ENCODE data around the gene CRISPLD2.

The CRISPLD2 gene

GRCh38 chr16:84888450-84888849, 68.7 kb downstream of the CRISPLD2 start:
- no peak overlapping the region for H3K4me3 ChIP-seq (replicated peaks; ENCODE audit: low read depth, low read length)
- DNase-seq (ENCODE audit: extremely low read depth, low read depth): no peak
- TF ChIP-seq, protein P1, sequence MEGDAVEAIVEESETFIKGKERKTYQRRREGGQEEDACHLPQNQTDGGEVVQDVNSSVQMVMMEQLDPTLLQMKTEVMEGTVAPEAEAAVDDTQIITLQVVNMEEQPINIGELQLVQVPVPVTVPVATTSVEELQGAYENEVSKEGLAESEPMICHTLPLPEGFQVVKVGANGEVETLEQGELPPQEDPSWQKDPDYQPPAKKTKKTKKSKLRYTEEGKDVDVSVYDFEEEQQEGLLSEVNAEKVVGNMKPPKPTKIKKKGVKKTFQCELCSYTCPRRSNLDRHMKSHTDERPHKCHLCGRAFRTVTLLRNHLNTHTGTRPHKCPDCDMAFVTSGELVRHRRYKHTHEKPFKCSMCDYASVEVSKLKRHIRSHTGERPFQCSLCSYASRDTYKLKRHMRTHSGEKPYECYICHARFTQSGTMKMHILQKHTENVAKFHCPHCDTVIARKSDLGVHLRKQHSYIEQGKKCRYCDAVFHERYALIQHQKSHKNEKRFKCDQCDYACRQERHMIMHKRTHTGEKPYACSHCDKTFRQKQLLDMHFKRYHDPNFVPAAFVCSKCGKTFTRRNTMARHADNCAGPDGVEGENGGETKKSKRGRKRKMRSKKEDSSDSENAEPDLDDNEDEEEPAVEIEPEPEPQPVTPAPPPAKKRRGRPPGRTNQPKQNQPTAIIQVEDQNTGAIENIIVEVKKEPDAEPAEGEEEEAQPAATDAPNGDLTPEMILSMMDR (IDR thresholded peaks at IDR 0.05; ENCODE audit: low read depth, low read length, missing control alignments): no peak

DNA sequence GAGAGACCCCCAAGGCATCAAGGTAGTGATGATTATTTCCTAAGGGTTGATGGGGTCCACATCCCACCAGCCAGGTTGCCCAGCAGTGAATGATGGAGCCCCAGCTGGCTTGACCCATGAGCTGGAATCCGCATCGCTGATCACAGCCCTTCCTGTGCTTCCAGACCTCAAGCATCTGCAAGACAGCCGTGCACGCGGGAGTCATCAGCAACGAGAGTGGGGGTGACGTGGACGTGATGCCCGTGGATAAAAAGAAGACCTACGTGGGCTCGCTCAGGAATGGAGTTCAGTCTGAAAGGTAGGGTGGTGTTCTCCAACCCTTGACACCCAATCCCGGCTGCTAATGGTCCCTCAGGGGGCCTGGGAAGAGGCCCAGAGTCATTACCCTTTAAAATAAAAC, 69.3 kb downstream of the CRISPLD2 start:
- no peak overlapping the region for H3K4me3 ChIP-seq (replicated peaks; ENCODE audit: low read depth, low read length)
- DNase-seq (ENCODE audit: extremely low read depth, low read depth): no peak
- TF ChIP-seq, protein P1 (IDR thresholded peaks at IDR 0.05; ENCODE audit: low read depth, low read length, missing control alignments): no peak

GRCh38 chr16:84890427-84890826, 70.6 kb downstream of the CRISPLD2 start:
- TF ChIP-seq, protein P1 (IDR thresholded peaks at IDR 0.05; ENCODE audit: low read depth, low read length, missing control alignments): no peak
- DNase-seq (ENCODE audit: extremely low read depth, low read depth): no peak
- H3K4me3 ChIP-seq (replicated peaks; ENCODE audit: low read depth, low read length): no peak overlapping the region

GRCh38 chr16:84891149-84891795, 71.5 kb downstream of the CRISPLD2 start:
- TF ChIP-seq, protein P1 (IDR thresholded peaks at IDR 0.05; ENCODE audit: low read depth, low read length, missing control alignments): no peak
- DNase-seq (ENCODE audit: extremely low read depth, low read depth): no peak
- no peak overlapping the region for H3K4me3 ChIP-seq (replicated peaks; ENCODE audit: low read depth, low read length)

DNA sequence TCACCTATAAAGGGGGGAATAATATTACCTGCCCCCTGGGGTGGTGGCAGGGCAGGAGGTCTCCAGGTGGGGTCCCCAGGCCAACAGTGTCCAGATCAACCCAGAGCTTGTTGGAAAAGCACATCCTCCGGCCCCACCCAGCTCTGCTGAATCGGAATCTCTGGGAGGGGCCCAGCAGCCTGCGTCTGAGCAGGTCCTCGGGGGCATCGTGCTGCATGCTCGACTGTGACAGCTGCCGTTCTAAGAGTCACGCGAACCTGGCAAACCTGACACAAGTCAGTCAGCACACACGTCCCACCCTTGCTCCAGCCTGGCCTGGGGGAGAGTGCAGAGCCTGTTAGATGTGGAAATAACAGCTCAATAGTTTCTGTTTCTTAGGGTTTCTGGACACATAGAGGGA, 72.3 kb downstream of the CRISPLD2 start:
- H3K4me3 ChIP-seq (replicated peaks; ENCODE audit: low read depth, low read length): no peak overlapping the region
- TF ChIP-seq, protein P1 (IDR thresholded peaks at IDR 0.05; ENCODE audit: low read depth, low read length, missing control alignments): no peak
- no peak for DNase-seq (ENCODE audit: extremely low read depth, low read depth)

DNA sequence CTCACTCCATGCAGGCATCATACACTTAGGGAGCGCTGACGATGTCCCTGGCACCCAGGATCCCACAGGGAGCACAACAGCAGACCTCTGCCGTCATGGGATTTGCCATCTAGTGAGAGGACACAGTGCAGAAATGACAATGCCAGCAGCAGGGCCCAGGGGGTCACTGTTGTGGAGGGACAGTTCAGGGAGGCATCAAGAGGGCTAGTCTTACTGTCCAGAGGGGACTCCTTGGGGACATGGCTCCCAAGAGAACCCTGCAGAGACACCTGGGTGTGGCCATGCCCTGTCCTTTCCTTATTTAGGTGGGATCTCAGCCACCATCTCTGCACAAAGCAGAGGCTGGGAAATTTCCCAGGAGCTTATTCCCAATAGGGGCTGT, 73.7 kb downstream of the CRISPLD2 start:
- H3K4me3 ChIP-seq (replicated peaks; ENCODE audit: low read depth, low read length): no peak overlapping the region
- TF ChIP-seq, protein P1 (IDR thresholded peaks at IDR 0.05; ENCODE audit: low read depth, low read length, missing control alignments): no peak
- no peak for DNase-seq (ENCODE audit: extremely low read depth, low read depth)
